T-helper 2 cell treated with Interferon-gamma antibody and Interleukin-4, amounts not matched to agents 100 ng/mL and 5 ng/mL, for 36 hours (primary cell): ENCODE measurements around the gene CD34. TPM values are rescaled to one million over a fixed set of nuclear protein-coding genes. Genes with fewer than 3 reads are reported as not detected.

ENCODE experiments used
- intact Hi-C: fragments of 100-400 bp; cut with micrococcal nuclease; formaldehyde crosslinking; loops from one replicate; pipeline ENCODE4 v1.15.1; 2023
- total RNA-seq: library from RNA; stranded (reverse); gene quantifications from 2 replicates; pipeline ENCODE4 v1.2.3, GENCODE V29; 2022

CD34 gene
- total RNA-seq, 1 donor from 2014 or later, result 0.05 TPM

DNA sequence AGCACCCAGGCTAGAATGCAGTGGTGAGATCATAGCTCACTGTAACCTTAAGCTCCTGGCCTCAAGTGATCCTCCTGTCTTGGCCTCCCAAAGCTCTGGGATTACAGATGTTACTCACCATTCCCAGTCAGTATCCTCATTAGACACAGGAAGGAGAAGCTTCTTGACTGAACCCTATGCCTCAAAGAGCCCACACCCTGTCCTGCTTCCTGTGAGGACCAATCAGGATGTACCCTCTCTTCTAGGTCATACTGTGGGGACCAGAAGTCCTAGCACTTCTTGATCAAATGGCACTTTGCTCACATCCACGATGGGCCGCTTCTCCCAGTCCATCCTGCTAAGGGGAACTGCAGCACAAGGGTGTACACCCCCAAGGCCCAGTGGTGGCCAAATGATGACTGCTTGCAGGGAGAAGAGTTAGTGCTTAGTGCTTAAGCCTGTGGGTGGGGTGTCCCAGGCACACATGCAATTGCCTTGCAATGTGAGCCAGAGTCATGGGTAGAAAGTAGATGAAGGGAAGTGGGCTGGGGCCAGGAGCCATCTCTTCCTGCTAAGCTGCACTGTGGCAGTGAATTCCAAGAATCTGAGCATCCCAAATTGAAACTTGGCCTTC, 9.8 kb downstream of the CD34 start:
- intact Hi-C loops, result no loop called here

DNA sequence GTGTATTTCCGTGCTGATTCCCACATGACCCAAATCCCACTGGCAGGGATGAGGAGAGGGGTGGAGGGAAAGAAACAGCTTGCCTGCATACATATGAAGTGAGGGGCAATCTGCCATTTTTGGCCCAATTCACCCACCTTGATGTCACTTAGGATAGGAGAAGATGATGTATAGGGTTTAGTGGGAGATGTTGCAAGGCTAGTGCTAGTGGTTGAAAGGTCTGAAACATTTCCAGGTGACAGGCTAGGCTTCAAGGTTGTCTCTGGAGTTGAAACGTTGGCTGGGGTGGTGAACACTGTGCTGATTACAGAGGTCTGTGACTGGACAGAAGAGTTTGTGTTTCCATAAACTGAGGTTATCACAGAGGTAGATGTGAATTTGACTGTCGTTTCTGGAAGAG, 12.1 kb downstream of the CD34 start:
- intact Hi-C loops, result no loop called here

GRCh38 chr1:207898260-207898659, 12.7 kb downstream of the CD34 start:
- intact Hi-C loops, result no loop called here

DNA sequence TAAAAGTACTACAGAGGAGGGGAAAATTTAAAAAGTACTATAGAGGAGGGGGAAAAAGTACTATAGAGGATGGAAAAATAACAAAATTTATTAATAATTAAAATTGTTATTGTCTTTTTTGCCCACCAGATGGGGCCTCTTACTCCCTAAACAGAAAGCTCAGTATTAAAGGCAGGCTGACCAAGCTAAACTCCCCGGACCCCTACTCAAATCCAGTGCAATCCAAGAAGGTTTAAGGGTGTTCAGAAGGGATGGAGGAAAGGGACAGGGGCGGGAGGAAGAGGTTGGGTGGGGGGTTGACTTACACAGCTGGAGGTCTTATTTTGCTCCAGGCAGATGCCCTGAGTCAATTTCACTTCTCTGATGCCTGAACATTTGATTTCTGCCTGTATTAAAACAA, 13.7 kb downstream of the CD34 start:
- intact Hi-C loops, result no loop called here

GRCh38 chr1:207896547-207896946, 14.4 kb downstream of the CD34 start:
- intact Hi-C loops, result no loop called here

DNA sequence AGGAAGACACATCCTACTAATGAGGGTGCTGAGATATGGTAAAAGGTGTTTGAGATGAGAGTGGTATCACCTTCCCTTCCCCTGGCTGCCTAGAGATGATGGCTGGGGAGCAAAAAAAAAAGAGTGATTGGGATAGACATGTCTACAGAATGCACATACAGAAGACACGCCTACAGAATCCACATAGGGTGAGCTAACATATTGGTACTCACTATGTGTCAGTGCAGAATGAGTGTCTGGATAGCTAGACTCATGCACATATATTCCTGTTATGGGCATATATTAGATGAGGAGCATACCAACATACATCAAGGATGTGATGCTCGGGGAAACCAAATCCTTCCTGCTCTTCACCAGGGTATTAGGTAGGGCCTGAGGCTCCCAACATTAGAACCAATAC, 16.2 kb downstream of the CD34 start:
- intact Hi-C loops, result no loop called here

DNA sequence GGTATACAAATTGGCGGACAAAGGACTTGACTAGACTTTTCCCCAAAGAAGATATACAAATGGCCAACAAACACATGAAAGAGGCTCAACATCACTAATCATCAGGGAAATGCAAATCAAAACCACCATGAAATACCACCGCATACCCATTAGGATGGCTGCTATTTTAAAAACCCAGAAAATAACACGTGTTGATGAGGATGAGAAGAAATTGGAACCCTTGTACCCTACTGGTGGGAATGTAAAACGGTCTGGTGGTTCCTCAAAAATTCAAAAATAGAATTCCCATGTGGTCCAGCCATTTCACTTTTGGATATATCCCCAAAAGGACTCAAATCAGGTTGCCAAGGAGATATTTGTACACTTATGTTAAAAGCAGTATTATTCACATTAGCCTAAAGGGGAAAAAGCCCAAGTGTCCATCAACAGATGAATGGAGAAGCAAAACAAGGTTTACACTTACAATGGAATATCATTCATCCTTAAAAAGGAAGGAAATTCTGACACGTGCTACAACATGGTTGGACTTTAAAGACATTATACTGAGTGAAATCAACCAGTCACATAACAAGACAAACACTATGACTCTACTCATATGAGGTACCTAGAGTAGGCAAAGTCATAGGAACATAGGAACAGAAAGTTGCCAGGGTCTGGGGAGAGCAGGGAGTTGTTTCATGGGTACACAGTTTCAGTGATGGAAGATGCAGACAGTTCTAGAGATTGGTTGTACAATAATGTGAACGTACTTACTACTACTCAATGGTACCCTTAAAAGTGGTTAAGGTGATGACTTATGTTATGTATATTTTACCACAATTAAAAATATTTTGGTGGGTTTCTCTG, 17.0 kb downstream of the CD34 start:
- intact Hi-C loops, result no loop called here

GRCh38 chr1:207892764-207893163, 18.2 kb downstream of the CD34 start:
- intact Hi-C loops, result no loop called here

GRCh38 chr1:207891148-207891547, 19.8 kb downstream of the CD34 start:
- intact Hi-C loops, result no loop called here

DNA sequence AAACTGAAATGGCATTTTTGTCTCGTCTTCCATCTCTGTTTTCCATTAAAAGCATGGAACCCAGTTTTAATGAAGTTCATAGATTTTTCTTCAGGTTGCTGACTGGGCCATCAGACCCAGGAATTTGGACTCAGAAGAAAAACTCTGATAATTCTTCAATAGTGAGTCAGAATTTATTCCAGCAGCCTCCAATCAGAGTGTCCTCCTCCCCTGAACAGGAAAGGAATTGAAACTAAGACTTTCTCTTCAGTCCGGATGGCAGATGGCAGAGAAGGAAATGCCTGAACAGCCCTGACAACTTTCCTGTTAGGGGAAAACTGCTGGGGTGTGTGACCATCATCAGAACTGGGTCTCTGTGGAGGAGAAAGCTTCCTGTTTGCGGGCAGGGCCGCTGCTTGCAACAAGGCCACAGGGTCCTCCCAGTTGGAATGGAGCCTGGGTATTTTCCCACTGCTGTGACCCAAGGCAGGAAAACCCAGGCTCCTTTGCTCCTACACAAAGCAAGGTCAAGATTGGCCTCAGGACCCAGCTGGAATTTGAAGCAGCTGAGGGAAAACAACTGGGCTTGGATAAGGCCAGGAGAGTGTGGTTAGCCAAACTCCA, 20.7 kb downstream of the CD34 start:
- intact Hi-C loops, result no loop called here

DNA sequence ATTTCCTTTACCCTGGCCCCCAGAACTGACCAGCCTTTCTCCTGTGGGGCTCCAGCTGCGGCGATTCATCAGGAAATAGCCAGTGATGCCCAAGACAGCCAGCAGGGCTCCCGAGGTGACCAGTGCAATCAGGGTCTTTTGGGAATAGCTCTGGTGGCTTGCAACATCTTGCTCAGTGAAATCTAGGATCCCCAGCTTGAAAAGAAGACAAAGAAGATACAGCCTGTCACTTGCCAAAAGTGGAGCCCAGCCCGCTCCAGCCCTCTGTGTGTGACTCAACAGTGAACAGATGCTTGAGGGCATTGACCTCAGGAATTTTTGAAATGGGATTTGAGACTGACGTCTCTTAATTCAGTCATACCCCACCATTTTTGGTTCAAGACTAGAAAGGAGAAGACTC, 22.3 kb downstream of the CD34 start:
- intact Hi-C loops, result loop anchor here (10.0 kb wide), 1 partner anchor 356 kb away; the partner anchor contains the start of gene PLXNA2

GRCh38 chr1:207887542-207888201, 23.3 kb downstream of the CD34 start:
- intact Hi-C loops, result loop anchor here (10.0 kb wide), 1 partner anchor 357 kb away; the partner anchor contains the start of gene PLXNA2

- intact Hi-C loops, result loop anchor here (10.0 kb wide), 1 partner anchor 359 kb away; the partner anchor contains the start of gene PLXNA2
Observed at GRCh38 chr1:207886227-207886626, 24.7 kb downstream of the CD34 start.

DNA sequence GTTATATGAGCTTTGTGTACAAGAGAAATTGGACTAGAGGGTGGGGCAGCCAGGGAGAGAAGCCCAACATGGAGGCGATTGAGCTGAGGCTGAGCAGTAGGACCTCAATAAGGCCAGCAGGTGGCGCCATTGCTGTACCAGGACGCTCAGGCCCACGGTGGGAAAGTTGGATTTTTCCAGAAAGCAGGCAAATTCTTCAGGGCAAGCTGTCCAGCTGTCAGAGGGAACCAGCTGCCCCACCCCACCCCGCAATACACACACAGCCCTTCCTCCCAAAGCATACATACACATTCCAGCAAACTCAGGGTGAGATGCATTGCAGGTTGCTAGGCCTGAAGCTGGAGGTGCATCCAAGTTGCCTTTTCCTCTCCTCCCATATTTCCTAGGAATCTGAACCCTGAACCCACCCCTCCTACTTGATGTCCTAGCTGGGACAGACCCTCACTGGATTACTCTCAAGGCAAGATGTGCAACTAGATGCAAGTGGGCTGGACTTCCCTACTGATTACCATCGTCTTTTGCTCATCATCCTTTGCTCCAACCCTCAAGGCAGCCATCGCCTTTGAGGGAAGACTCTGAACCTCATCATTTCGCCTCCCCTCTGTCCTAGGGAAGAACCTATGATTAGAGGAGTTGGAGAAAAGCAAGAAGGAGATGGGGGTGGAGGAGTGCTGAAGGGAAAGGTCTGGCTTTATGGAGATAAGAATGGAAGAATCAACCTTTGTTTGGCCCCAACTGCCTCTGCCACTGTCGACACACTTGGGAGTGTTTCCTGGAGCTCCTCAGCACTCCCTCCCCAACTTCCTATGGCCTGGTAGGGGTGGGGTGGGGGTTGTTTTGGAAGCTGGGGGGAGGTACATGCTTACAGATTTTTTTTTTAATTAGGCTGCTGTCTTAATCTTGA, 25.5 kb downstream of the CD34 start:
- intact Hi-C loops, result loop anchor here (1.0 to 10.0 kb wide), 3 partner anchors 78 to 359 kb away; partner anchors contain the start of gene PLXNA2

DNA sequence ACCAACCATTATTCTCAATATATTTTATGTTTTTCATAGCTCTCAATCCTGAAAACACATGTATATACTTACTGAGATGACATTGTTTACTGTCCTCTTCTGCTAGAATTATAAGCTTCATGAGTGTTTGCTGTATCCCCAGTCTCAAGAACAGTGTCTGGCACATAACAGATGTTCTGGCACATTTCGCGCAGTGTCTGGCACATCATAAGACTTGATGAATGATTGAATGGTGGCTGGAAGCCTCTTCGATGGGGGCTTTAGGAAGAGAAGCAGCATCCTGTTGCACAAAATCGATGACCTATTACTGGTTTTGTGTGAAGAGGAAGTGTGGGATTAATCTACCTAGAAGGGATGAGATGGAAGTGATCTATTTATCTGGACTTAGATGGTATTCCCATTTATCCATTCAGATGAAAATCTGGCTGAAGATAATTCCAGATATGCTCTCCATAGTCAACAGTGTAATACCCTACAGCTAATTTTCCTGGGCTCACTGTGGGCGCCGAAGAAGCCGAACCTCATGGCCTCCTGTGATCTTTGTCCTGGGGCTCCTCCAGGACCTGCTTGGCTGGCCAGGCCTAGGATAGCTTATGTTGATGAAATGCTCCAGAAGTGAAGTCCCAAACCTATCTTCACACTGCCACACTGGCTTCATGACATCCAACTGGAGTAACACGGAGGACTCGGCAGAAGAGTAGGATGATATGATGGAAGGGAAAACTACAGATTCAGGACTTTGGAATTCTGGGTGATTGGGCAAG, 26.5 kb downstream of the CD34 start:
- intact Hi-C loops, result loop anchor here (1.0 to 10.0 kb wide), 3 partner anchors 79 to 360 kb away; partner anchors contain the start of gene PLXNA2

GRCh38 chr1:207883660-207884250, 27.2 kb downstream of the CD34 start:
- intact Hi-C loops, result loop anchor here (1.0 to 10.0 kb wide), 4 partner anchors 10 to 361 kb away; partner anchors contain the start of gene PLXNA2

GRCh38 chr1:207883104-207883651, 27.7 kb downstream of the CD34 start:
- intact Hi-C loops, result loop anchor here (1.0 to 10.0 kb wide), 4 partner anchors 10 to 362 kb away; partner anchors contain the start of gene PLXNA2

- intact Hi-C loops, result loop anchor here (1.0 to 10.0 kb wide), 4 partner anchors 9 to 362 kb away; partner anchors contain the start of gene PLXNA2
Observed at GRCh38 chr1:207882692-207883091, 28.2 kb downstream of the CD34 start.

GRCh38 chr1:207878939-207879338, 32.0 kb downstream of the CD34 start:
- intact Hi-C loops, result no loop called here
